Progenitor cell of endocrine pancreas (in vitro differentiated cells): ENCODE data around the gene SYCE1L. TPM values are rescaled to one million over a fixed set of nuclear protein-coding genes. Genes with fewer than 3 reads are reported as not detected.

Experiments used
- DNase-seq: peaks from one replicate; pipeline ENCODE4 v3.0.0; 2021; ENCODE audit warnings: low spot score; ENCODE audit not compliant: unreplicated experiment
- H3K27ac Mint-ChIP-seq: 2 replicates; pipeline ENCODE4 v1.8.0; 2021; ENCODE audit warnings: mild to moderate bottlenecking, moderate library complexity, mixed read lengths
- H3K27me3 Mint-ChIP-seq: 2 replicates; pipeline ENCODE4 v1.8.0; 2021; ENCODE audit warnings: mixed read lengths
- H3K36me3 Mint-ChIP-seq: 2 replicates; pipeline ENCODE4 v1.8.0; 2022; ENCODE audit warnings: mixed read lengths; ENCODE audit not compliant: insufficient read depth
- H3K4me1 Mint-ChIP-seq: 2 replicates; pipeline ENCODE4 v1.8.0; 2021; ENCODE audit warnings: low read depth, mixed read lengths
- H3K4me3 Mint-ChIP-seq: 2 replicates; pipeline ENCODE4 v1.8.0; 2021; ENCODE audit warnings: low read depth, mild to moderate bottlenecking, moderate library complexity, mixed read lengths
- H3K9me3 Mint-ChIP-seq: 2 replicates; pipeline ENCODE4 v1.8.0; 2021; ENCODE audit warnings: low read depth, mixed read lengths
- total RNA-seq: library from RNA; stranded (reverse); gene quantifications from 2 replicates; pipeline ENCODE4 v1.2.1, GENCODE V29; 2021
- TF ChIP-seq, protein P1 (sequence below): fragments of 200-600 bp; sonication (generic); IDR thresholded peaks from one replicate; pipeline ENCODE4 v1.5.0; 2021; ENCODE audit warnings: antibody characterized with exemption, mild to moderate bottlenecking; ENCODE audit not compliant: unreplicated experiment

SYCE1L gene
- total RNA-seq, 1 donor from 2014 or later = 25.6 TPM

DNA sequence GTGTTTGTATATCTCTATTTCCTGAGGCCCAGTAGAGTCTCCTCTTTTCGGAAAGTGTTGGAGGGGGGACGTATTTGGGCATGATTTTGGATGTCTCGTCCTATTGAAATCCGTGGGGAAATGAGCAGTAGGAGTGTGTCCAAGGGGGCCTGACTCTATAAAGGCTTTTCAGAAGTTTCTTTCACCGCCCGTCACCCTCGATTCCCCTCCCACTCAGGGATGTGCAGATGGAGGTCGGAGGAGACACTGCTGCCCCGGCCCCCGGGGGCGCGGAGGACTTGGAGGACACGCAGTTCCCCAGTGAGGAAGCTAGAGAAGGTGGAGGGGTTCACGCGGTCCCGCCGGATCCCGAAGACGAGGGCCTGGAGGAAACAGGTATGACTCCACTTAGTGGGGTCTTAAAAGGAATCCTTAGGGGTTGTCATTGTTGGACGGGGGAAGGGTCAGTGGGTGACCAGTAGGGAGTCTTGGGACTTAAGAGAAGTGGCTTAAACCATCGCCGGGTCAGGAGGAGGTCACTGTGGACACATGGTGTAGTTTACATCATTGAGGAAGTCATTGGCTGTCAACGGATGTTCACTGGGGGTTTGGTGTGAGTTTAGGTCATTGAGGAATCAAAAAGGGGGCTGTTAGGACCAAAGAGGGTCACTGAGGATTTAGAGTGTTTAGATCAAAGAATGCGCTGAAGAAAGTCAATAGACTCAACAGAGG lies 7.8 kb upstream of the SYCE1L start:
- Mint-ChIP-seq H3K27ac (peak overlapping the region; percentile 98), H3K36me3 (peaks cover 18% of the 10 kb centered on the region), H3K4me1 (peaks cover 23% of the 10 kb centered on the region), H3K9me3 (no peaks in the 10 kb centered on the region), H3K27me3 (no peaks in the 10 kb centered on the region), H3K4me3 (peak overlapping the region; percentile 96)
- DNase-seq = no peak
- TF ChIP-seq, protein P1, sequence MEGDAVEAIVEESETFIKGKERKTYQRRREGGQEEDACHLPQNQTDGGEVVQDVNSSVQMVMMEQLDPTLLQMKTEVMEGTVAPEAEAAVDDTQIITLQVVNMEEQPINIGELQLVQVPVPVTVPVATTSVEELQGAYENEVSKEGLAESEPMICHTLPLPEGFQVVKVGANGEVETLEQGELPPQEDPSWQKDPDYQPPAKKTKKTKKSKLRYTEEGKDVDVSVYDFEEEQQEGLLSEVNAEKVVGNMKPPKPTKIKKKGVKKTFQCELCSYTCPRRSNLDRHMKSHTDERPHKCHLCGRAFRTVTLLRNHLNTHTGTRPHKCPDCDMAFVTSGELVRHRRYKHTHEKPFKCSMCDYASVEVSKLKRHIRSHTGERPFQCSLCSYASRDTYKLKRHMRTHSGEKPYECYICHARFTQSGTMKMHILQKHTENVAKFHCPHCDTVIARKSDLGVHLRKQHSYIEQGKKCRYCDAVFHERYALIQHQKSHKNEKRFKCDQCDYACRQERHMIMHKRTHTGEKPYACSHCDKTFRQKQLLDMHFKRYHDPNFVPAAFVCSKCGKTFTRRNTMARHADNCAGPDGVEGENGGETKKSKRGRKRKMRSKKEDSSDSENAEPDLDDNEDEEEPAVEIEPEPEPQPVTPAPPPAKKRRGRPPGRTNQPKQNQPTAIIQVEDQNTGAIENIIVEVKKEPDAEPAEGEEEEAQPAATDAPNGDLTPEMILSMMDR = no peak

DNA sequence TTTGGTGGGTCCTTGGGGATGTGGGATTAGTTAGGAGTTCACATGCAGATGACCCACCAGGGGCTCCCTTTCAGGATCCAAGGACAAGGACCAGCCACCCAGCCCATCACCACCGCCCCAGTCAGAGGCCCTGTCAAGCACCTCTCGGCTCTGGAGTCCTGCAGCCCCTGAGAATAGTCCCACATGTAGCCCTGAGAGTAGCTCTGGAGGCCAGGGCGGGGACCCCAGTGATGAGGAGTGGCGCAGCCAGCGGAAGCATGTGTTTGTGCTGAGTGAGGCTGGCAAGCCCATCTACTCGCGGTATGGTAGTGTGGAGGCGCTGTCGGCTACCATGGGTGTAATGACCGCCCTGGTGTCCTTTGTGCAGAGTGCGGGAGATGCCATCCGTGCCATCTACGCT lies 5.8 kb upstream of the SYCE1L start:
- DNase-seq = no peak
- Mint-ChIP-seq H3K4me1 (peaks cover 23% of the 10 kb centered on the region), H3K27me3 (no peaks in the 10 kb centered on the region), H3K4me3 (no peak overlapping the region), H3K9me3 (no peaks in the 10 kb centered on the region), H3K36me3 (peaks cover 26% of the 10 kb centered on the region), H3K27ac (no peak overlapping the region)
- TF ChIP-seq, protein P1 = no peak

DNA sequence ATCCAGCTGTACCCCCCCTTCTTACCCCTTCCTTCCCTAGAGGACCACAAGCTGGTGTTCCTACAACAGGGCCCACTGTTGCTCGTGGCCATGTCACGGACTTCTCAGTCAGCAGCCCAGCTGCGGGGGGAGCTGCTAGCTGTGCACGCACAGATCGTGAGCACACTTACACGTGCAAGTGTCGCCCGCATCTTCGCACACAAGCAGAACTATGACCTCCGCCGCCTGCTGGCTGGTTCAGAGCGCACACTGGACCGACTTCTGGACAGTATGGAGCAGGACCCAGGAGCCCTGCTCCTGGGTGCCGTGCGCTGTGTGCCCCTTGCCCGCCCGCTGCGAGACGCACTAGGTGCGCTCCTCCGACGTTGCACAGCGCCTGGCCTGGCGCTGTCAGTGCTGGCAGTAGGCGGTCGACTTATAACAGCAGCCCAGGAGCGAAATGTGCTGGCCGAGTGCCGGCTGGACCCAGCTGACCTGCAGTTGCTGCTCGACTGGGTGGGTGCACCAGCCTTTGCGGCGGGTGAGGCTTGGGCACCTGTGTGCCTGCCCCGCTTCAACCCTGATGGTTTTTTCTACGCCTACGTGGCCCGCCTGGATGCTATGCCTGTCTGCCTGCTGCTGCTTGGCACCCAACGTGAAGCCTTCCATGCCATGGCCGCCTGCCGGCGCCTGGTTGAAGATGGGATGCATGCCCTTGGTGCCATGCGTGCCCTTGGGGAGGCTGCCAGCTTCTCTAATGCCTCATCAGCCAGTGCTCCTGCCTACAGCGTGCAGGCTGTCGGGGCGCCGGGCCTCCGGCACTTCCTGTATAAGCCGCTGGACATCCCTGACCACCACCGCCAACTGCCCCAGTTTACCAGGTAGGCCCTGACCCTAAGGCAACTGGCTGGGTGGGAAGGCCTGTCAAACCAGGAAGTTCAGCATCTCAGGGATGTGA lies 4.6 kb upstream of the SYCE1L start:
- Mint-ChIP-seq H3K27me3 (no peaks in the 10 kb centered on the region), H3K27ac (no peak overlapping the region), H3K9me3 (no peaks in the 10 kb centered on the region), H3K4me3 (no peak overlapping the region), H3K4me1 (peaks cover 23% of the 10 kb centered on the region), H3K36me3 (peaks cover 26% of the 10 kb centered on the region)
- no peak for DNase-seq
- TF ChIP-seq, protein P1 = no peak

DNA sequence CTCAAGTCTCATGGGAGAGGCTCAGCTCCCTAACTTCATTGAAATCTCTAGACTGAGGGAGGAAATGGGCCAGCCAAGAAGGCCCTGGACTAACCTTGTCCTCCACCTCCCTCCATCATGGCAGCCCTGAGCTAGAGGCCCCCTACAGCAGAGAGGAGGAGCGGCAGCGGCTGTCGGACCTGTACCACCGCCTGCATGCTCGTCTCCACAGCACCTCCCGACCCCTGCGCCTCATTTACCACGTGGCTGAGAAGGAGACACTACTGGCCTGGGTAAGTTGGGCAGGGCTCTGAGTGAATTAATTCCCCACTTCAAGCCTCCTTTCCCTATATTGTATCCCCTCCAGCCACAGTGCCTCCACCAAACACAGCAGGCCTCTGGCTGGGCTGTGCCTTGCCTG lies 3.8 kb upstream of the SYCE1L start:
- Mint-ChIP-seq H3K27me3 (no peaks in the 10 kb centered on the region), H3K4me3 (no peak overlapping the region), H3K27ac (no peak overlapping the region), H3K9me3 (no peaks in the 10 kb centered on the region), H3K4me1 (peaks cover 23% of the 10 kb centered on the region), H3K36me3 (peaks cover 27% of the 10 kb centered on the region)
- DNase-seq = no peak
- TF ChIP-seq, protein P1 = no peak

DNA sequence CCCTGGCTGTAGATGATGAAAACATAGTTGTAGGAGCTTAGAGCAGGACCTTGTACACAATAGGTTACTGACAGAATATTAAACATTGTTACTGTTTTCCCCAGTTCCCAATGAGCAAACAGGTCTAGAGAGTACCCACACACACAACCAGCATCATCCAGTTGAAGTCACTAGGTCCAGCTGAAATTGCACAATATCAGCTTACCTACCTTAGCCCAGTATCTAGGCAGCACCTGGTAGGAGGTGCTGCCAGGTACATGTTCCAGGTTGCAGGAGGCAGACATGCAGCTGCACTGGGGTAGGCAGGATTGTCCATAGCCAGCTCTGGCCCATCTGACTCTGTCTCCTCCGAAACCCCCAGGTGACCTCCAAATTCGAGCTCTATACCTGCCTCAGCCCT lies 1.5 kb upstream of the SYCE1L start:
- no peak overlapping the region for H3K27ac Mint-ChIP-seq
- H3K27me3 Mint-ChIP-seq = no peaks in the 10 kb centered on the region
- H3K4me1 Mint-ChIP-seq = peaks cover 3% of the 10 kb centered on the region
- DNase-seq = no peak
- H3K4me3 Mint-ChIP-seq = no peak overlapping the region
- H3K36me3 Mint-ChIP-seq = peaks cover 22% of the 10 kb centered on the region
- no peaks in the 10 kb centered on the region for H3K9me3 Mint-ChIP-seq
- TF ChIP-seq, protein P1 = no peak
